ENCODE data around the gene FAIM2.

FAIM2 gene

DNA sequence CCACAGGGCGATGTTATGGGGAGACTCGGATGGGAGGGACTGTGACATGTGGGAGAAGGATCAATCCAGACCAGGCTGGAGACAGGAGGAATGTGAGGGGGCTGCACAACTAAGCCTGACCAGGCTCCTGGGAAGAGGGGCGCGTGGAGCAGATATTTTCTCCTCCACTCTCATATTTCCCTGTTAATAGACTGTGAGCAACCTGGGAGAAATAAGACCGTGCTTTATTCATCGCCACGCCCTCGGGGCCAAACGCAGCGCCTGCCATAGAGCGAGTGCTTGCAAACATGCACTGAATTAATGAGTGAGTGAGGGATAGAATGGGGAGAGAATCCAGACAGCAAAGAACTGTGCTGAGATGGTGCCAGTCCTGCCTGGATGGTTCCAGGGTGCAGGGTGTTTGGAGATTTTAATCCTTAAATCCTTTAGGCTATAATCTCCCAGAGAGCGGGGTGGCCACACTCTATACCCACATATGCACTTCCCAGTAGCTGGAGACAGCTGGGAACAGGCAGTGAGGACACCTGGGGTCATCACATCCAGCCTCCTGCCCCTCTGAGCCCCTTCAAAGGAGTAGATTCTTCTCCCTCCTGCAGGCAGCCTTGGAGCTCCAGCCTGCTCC is 13.6 kb upstream of the FAIM2 start:
- DNase-seq (ENCODE audit: low read depth): no peak

- DNase-seq (ENCODE audit: low read depth): no peak
These were observed 12.6 kb upstream of the FAIM2 start for GRCh38 chr12:49916129-49916919.

DNA sequence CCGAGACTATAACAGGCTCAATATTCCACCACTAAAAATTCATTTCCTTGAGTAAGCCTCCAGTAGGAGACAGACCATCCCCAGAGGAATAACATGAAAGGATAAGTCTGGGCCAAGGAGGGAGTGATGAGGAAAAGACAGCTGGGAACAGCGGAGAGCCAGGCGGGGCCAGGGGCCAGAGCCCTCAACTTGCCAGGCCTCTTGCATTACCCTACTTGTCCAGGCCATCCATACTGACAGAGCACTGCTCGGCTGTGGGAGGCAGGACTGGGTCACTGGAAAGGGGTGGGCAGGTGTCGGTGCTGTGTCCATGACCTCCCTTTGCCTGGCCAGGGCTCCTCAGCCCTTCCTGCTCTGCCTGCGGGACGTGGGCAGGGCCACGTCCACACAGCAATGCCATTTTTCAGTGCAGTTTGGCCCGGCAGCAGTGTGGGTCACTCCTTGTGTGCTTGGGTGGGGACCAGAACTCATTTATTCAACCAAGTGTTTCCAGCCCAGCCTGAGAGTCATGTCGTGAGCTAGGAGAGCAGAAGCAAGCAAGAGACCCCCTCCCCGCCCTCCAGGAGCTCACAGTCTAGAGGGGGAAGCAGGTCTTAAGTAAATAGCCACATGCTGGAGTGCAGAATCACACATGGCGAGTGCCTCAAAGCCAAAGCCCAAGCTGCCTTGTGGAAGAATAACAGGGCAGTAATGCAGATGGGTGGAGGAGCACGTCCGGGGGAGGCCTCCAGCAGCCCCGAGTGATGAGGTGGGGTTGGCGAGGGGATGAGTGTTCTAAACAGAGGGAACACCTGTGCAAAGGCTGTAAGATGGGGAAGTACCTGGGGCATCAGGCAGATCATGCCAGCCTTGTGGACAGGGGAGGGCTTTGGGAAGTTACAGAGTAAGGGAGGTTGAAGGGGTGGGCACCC is 8.9 kb upstream of the FAIM2 start:
- DNase-seq (ENCODE audit: low read depth): no peak

- DNase-seq (ENCODE audit: low read depth): no peak
These were observed 7.5 kb upstream of the FAIM2 start for GRCh38 chr12:49911213-49911605.

DNA sequence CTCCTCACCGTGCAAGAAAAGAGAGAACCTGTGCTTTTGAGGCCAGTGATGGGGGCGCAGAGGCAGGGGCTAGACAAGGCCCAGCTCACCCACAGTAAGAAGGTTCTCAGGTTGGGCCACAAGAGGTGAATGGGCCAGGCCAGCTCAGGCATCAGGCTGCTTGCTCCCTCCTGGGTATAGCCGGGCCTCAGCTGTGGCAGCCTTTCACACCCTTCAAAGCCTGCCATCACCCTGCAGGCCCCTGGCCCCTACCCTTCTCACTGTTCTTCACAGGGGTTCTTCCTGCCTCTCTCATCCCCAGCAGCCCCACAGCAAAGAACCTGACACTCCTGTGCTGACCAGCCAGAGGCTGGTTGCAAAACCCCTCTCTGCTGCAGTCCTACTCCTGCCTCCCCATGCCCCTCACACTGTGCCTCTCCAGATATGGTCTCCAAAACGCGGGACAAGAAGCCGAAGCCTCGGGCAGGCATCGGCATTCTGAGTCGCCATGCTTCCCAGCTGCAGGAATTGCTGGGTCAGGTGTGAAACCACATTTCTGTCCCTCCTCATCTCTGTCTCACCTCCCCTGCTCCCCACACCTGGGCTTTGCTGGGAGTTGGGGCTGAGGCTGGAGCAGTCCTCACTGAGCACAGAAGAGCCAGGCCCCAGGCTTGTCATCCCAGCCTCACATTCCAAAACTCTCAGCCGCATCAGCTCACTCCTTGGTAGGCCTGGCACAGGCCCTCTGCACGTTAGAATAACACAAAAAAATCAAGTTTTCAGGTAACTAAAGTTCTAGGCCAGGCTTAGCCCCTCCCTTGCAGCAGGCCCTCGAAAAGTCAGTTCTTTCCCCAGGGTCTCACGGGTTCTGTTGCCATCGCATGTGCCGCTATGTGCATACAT is 6.9 kb upstream of the FAIM2 start:
- DNase-seq (ENCODE audit: low read depth): no peak

DNA sequence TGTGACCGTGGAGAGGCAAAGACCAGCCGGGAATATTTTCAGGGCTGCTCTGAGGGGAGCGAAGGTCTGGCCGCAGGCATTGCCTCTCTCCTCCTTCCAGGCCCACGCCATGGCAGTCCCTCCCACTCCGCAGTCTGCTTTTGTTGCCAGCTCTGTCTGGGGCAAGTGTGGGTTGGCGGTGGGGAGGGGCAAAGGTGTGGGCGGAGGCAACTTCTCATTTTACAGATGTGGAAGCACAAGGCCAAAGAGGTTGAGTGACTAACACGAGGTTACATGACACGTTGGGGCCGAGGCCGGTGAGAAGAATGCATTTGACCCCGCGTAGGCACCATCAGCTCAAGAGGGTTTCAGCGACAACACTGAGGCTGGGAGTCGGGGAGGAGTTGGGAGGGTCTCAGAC is 6.1 kb upstream of the FAIM2 start:
- DNase-seq (ENCODE audit: low read depth): peak; percentile 21

DNA sequence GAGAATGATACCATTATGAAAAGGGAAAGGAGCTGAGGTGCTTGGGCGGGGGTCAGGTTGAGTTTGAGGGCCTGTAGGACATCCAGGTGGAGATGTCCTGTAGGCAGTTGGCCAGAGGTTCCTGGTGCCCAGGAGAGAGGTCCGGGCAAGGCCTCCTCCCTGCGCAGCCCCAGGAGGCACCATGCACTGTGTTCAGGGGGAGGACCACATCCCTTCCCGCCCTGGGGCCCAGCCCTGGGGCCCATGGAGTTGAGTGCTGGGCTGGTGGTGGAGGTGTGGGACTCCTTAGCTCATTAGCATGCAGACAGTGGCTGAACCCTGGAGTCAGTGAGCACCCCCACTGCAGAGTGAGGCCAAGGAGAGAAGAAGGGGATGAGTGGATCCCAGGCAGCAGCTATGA is 5.7 kb upstream of the FAIM2 start:
- no peak for DNase-seq (ENCODE audit: low read depth)

- no peak for DNase-seq (ENCODE audit: low read depth)
These were observed 3.7 kb upstream of the FAIM2 start for GRCh38 chr12:49907352-49907751.

- no peak for DNase-seq (ENCODE audit: low read depth)
These were observed 2.1 kb upstream of the FAIM2 start for GRCh38 chr12:49905718-49906314.

DNA sequence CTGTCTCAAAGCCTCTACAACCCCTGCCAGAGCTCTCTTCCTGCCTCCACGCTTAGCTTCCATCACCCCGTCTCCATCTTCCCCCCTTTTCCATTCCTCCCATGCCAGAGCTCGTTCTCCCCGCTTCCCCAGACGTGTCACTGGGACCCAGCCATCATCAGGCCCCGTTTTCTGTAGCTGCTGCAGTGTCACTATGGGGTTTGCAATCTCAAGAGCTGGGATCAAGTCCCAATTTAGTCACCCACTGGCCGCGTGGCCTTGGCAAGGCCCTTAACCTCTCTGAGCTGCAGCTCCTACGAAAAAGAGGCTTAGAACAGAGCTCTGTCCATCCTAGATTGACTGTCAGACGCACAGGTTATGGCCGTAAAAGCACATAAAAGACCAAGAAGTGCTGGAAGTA is 901 bp upstream of the FAIM2 start:
- DNase-seq (ENCODE audit: low read depth): no peak

GRCh38 chr12:49903351-49903699 is 375 bp downstream of the FAIM2 start:
- no peak for DNase-seq (ENCODE audit: low read depth)

GRCh38 chr12:49902399-49903350 is 1.0 kb downstream of the FAIM2 start:
- DNase-seq (ENCODE audit: low read depth): no peak

- DNase-seq (ENCODE audit: low read depth): no peak
These were observed 1.7 kb downstream of the FAIM2 start for GRCh38 chr12:49901986-49902385.

GRCh38 chr12:49901026-49901425 is 2.7 kb downstream of the FAIM2 start:
- no peak for DNase-seq (ENCODE audit: low read depth)

DNA sequence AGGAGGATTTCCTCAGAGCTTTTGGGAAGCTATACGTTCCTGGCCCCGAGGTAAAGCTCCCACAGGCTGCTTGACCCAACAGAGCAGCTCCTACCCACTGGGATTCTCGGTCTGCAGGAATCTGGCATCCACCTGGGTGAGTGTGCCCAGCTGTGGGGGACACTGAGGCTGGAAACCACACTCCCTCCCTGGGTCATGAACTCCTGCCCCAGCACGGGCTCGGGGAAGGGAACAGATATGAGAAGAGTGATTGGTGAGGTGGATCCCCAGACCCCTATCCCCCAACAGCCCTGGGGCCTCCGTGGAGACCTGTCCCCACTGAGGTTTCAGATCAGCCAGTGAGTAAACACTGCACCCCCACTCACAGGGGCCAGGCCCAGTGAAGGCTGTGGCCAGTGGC is 3.3 kb downstream of the FAIM2 start:
- no peak for DNase-seq (ENCODE audit: low read depth)

GRCh38 chr12:49899921-49900320 is 3.8 kb downstream of the FAIM2 start:
- DNase-seq (ENCODE audit: low read depth): no peak

DNA sequence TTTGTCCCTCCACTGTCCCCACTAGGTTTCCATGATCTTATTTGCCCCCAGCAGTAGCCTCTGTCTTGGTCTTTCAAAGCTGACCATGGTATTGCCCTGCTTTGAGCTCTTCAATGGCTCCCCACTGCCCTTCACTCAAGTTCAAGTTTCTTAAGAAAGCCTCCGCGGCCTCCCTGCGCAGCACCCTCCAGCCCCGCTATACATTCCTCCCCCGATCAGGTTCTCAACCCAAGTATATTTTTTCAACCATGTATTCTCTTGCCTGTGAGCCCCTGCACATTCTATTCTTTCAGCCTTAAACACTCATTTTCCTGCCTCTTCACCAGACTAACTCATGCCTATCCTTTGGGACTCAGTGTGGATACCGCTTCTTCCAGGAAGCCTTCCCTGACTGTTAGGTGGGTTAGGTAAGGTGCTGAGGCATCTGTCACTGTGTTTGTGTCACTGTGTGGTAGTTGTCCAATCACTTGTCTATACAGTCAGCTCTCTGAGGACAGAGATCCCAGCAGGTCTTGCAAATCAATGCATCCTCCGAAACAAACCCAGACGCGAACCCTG is 4.3 kb downstream of the FAIM2 start:
- no peak for DNase-seq (ENCODE audit: low read depth)

- no peak for DNase-seq (ENCODE audit: low read depth)
These were observed 6.4 kb downstream of the FAIM2 start for GRCh38 chr12:49897276-49897675.

GRCh38 chr12:49895773-49896172 is 7.9 kb downstream of the FAIM2 start:
- DNase-seq (ENCODE audit: low read depth): no peak

GRCh38 chr12:49894751-49895148 is 8.9 kb downstream of the FAIM2 start:
- DNase-seq (ENCODE audit: low read depth): no peak

Measured in stimulated activated CD4-positive, alpha-beta T cell treated with anti-CD3 and anti-CD28 coated beads, Interleukin-2, amount 100 ng/mL, for 4 hours (primary cell).